ENCODE results near the gene ZRANB1.

Gene ZRANB1

GRCh38 chr10:124967255-124967654 lies 25.3 kb downstream of the ZRANB1 start:
- Histone ChIP-seq H3K36me3 (ENCODE audit: insufficient read depth, low read depth, low read length) (peaks cover 56% of the 10 kb centered on the region), H3K9me3 (ENCODE audit: insufficient read depth, low read depth, low read length) (no peaks in the 10 kb centered on the region), H3K4me3 (ENCODE audit: low read length) (no peak overlapping the region), H3K27me3 (ENCODE audit: insufficient read depth, low read length) (no peaks in the 10 kb centered on the region), H3K4me1 (ENCODE audit: insufficient read depth, low read length) (no peaks in the 10 kb centered on the region), H3K27ac (ENCODE audit: low read length) (no peak overlapping the region), H3K9ac (ENCODE audit: low read depth, low read length) (no peak overlapping the region)

GRCh38 chr10:124971276-124971675 lies 29.4 kb downstream of the ZRANB1 start:
- no peaks in the 10 kb centered on the region for H3K9me3 ChIP-seq (ENCODE audit: insufficient read depth, low read depth, low read length)
- H3K4me3 ChIP-seq (ENCODE audit: low read length): no peak overlapping the region
- peaks cover 76% of the 10 kb centered on the region for H3K36me3 ChIP-seq (ENCODE audit: insufficient read depth, low read depth, low read length)
- no peak overlapping the region for H3K9ac ChIP-seq (ENCODE audit: low read depth, low read length)
- H3K4me1 ChIP-seq (ENCODE audit: insufficient read depth, low read length): no peaks in the 10 kb centered on the region
- H3K27me3 ChIP-seq (ENCODE audit: insufficient read depth, low read length): no peaks in the 10 kb centered on the region
- H3K27ac ChIP-seq (ENCODE audit: low read length): no peak overlapping the region

GRCh38 chr10:124972637-124973036 lies 30.7 kb downstream of the ZRANB1 start:
- H3K36me3 ChIP-seq (ENCODE audit: insufficient read depth, low read depth, low read length): peaks cover 63% of the 10 kb centered on the region
- no peak overlapping the region for H3K27ac ChIP-seq (ENCODE audit: low read length)
- no peaks in the 10 kb centered on the region for H3K27me3 ChIP-seq (ENCODE audit: insufficient read depth, low read length)
- H3K4me1 ChIP-seq (ENCODE audit: insufficient read depth, low read length): no peaks in the 10 kb centered on the region
- H3K4me3 ChIP-seq (ENCODE audit: low read length): no peak overlapping the region
- H3K9ac ChIP-seq (ENCODE audit: low read depth, low read length): no peak overlapping the region
- H3K9me3 ChIP-seq (ENCODE audit: insufficient read depth, low read depth, low read length): no peaks in the 10 kb centered on the region

- Histone ChIP-seq H3K4me3 (ENCODE audit: low read length) (no peak overlapping the region), H3K36me3 (ENCODE audit: insufficient read depth, low read depth, low read length) (peaks cover 51% of the 10 kb centered on the region), H3K9ac (ENCODE audit: low read depth, low read length) (no peak overlapping the region), H3K27ac (ENCODE audit: low read length) (no peak overlapping the region), H3K4me1 (ENCODE audit: insufficient read depth, low read length) (no peaks in the 10 kb centered on the region), H3K27me3 (ENCODE audit: insufficient read depth, low read length) (no peaks in the 10 kb centered on the region), H3K9me3 (ENCODE audit: insufficient read depth, low read depth, low read length) (no peaks in the 10 kb centered on the region)
These were observed 32.2 kb downstream of the ZRANB1 start for GRCh38 chr10:124974131-124974530.

GRCh38 chr10:124975977-124976514 lies 34.1 kb downstream of the ZRANB1 start:
- Histone ChIP-seq H3K9me3 (ENCODE audit: insufficient read depth, low read depth, low read length) (no peaks in the 10 kb centered on the region), H3K9ac (ENCODE audit: low read depth, low read length) (no peak overlapping the region), H3K4me1 (ENCODE audit: insufficient read depth, low read length) (no peaks in the 10 kb centered on the region), H3K27ac (ENCODE audit: low read length) (no peak overlapping the region), H3K27me3 (ENCODE audit: insufficient read depth, low read length) (no peaks in the 10 kb centered on the region), H3K36me3 (ENCODE audit: insufficient read depth, low read depth, low read length) (peaks cover 40% of the 10 kb centered on the region), H3K4me3 (ENCODE audit: low read length) (no peak overlapping the region)

- H3K4me3 ChIP-seq (ENCODE audit: low read length): no peak overlapping the region
- no peaks in the 10 kb centered on the region for H3K9me3 ChIP-seq (ENCODE audit: insufficient read depth, low read depth, low read length)
- no peak overlapping the region for H3K9ac ChIP-seq (ENCODE audit: low read depth, low read length)
- no peaks in the 10 kb centered on the region for H3K27me3 ChIP-seq (ENCODE audit: insufficient read depth, low read length)
- H3K4me1 ChIP-seq (ENCODE audit: insufficient read depth, low read length): no peaks in the 10 kb centered on the region
- H3K27ac ChIP-seq (ENCODE audit: low read length): no peak overlapping the region
- H3K36me3 ChIP-seq (ENCODE audit: insufficient read depth, low read depth, low read length): peaks cover 35% of the 10 kb centered on the region
These were observed 35.2 kb downstream of the ZRANB1 start for GRCh38 chr10:124977161-124977560.

- Histone ChIP-seq H3K36me3 (ENCODE audit: insufficient read depth, low read depth, low read length) (peaks cover 41% of the 10 kb centered on the region), H3K27me3 (ENCODE audit: insufficient read depth, low read length) (no peaks in the 10 kb centered on the region), H3K9ac (ENCODE audit: low read depth, low read length) (no peak overlapping the region), H3K27ac (ENCODE audit: low read length) (no peak overlapping the region), H3K9me3 (ENCODE audit: insufficient read depth, low read depth, low read length) (no peaks in the 10 kb centered on the region), H3K4me3 (ENCODE audit: low read length) (no peak overlapping the region), H3K4me1 (ENCODE audit: insufficient read depth, low read length) (no peaks in the 10 kb centered on the region)
These were observed 35.9 kb downstream of the ZRANB1 start for GRCh38 chr10:124977648-124978375.

GRCh38 chr10:124978376-124978725 lies 36.4 kb downstream of the ZRANB1 start:
- peaks cover 44% of the 10 kb centered on the region for H3K36me3 ChIP-seq (ENCODE audit: insufficient read depth, low read depth, low read length)

GRCh38 chr10:124983321-124983720 lies 41.4 kb downstream of the ZRANB1 start:
- H3K4me3 ChIP-seq (ENCODE audit: low read length): no peak overlapping the region
- H3K9me3 ChIP-seq (ENCODE audit: insufficient read depth, low read depth, low read length): no peaks in the 10 kb centered on the region
- H3K27ac ChIP-seq (ENCODE audit: low read length): no peak overlapping the region
- H3K27me3 ChIP-seq (ENCODE audit: insufficient read depth, low read length): no peaks in the 10 kb centered on the region
- no peak overlapping the region for H3K9ac ChIP-seq (ENCODE audit: low read depth, low read length)
- peaks cover 72% of the 10 kb centered on the region for H3K36me3 ChIP-seq (ENCODE audit: insufficient read depth, low read depth, low read length)
- H3K4me1 ChIP-seq (ENCODE audit: insufficient read depth, low read length): no peaks in the 10 kb centered on the region

More at GRCh38 chr10:124978376-124978725, 36.4 kb downstream of the ZRANB1 start:
- no peaks in the 10 kb centered on the region for H3K9me3 ChIP-seq (ENCODE audit: insufficient read depth, low read depth, low read length)
- H3K4me3 ChIP-seq (ENCODE audit: low read length): no peak overlapping the region
- no peak overlapping the region for H3K27ac ChIP-seq (ENCODE audit: low read length)
- H3K9ac ChIP-seq (ENCODE audit: low read depth, low read length): no peak overlapping the region
- H3K27me3 ChIP-seq (ENCODE audit: insufficient read depth, low read length): no peaks in the 10 kb centered on the region
- no peaks in the 10 kb centered on the region for H3K4me1 ChIP-seq (ENCODE audit: insufficient read depth, low read length)

GRCh38 chr10:124984376-124984775 lies 42.5 kb downstream of the ZRANB1 start:
- Histone ChIP-seq H3K27ac (ENCODE audit: low read length) (no peak overlapping the region), H3K36me3 (ENCODE audit: insufficient read depth, low read depth, low read length) (peaks cover 78% of the 10 kb centered on the region), H3K4me3 (ENCODE audit: low read length) (no peak overlapping the region), H3K27me3 (ENCODE audit: insufficient read depth, low read length) (no peaks in the 10 kb centered on the region), H3K4me1 (ENCODE audit: insufficient read depth, low read length) (no peaks in the 10 kb centered on the region), H3K9me3 (ENCODE audit: insufficient read depth, low read depth, low read length) (no peaks in the 10 kb centered on the region), H3K9ac (ENCODE audit: low read depth, low read length) (no peak overlapping the region)

GRCh38 chr10:124985162-124985561 lies 43.2 kb downstream of the ZRANB1 start:
- no peak overlapping the region for H3K27ac ChIP-seq (ENCODE audit: low read length)
- H3K9ac ChIP-seq (ENCODE audit: low read depth, low read length): no peak overlapping the region
- H3K36me3 ChIP-seq (ENCODE audit: insufficient read depth, low read depth, low read length): peaks cover 86% of the 10 kb centered on the region
- no peaks in the 10 kb centered on the region for H3K4me1 ChIP-seq (ENCODE audit: insufficient read depth, low read length)
- no peaks in the 10 kb centered on the region for H3K27me3 ChIP-seq (ENCODE audit: insufficient read depth, low read length)
- no peaks in the 10 kb centered on the region for H3K9me3 ChIP-seq (ENCODE audit: insufficient read depth, low read depth, low read length)
- H3K4me3 ChIP-seq (ENCODE audit: low read length): no peak overlapping the region

GRCh38 chr10:124987788-124988187 lies 45.9 kb downstream of the ZRANB1 start:
- no peaks in the 10 kb centered on the region for H3K9me3 ChIP-seq (ENCODE audit: insufficient read depth, low read depth, low read length)
- H3K9ac ChIP-seq (ENCODE audit: low read depth, low read length): no peak overlapping the region
- no peak overlapping the region for H3K27ac ChIP-seq (ENCODE audit: low read length)
- H3K27me3 ChIP-seq (ENCODE audit: insufficient read depth, low read length): no peaks in the 10 kb centered on the region
- no peaks in the 10 kb centered on the region for H3K4me1 ChIP-seq (ENCODE audit: insufficient read depth, low read length)
- no peak overlapping the region for H3K4me3 ChIP-seq (ENCODE audit: low read length)
- peaks cover 99% of the 10 kb centered on the region for H3K36me3 ChIP-seq (ENCODE audit: insufficient read depth, low read depth, low read length)
